Measurements from ENCODE around the gene KLF16. TPM values are rescaled to one million over a fixed set of nuclear protein-coding genes. Genes with fewer than 3 reads are reported as not detected.
"Not testable (repeated sequence)": the region's sequence is repeated elsewhere in the genome, so short reads cannot be mapped to it uniquely, and the experiment has no call there.

The KLF16 gene
- total and polyA plus RNA-seq, 5 donors = 4.5 to 11.1 (median 7.1) TPM

GRCh38 chr19:1905110-1905862 lies 41.9 kb upstream of the KLF16 start, which contains the start of the genes ADAT3 and SCAMP4:
ADAT3 (plus strand) TSS chr19:1905399; CDS start chr19:1912048, 6,649 bp downstream.
SCAMP4 (plus strand) TSS chr19:1905399; CDS start chr19:1915020, 9,621 bp downstream.
- WGBS = under 1% methylated on average over 92 of the region's 92 CpGs
- DNase-seq = peak; percentile 100
- ATAC-seq = peak; percentile 97 to 98
- Histone ChIP-seq H3K4me3 (ENCODE audit: low read length) (peak within 1 kb of the TSS; percentile 73), H3K9me3 (ENCODE audit: control insufficient read depth, low read length) (no peaks in the 10 kb centered on the region), H3K27me3 (ENCODE audit: control insufficient read depth, insufficient read depth) (no peaks in the 10 kb centered on the region), H3K4me1 (ENCODE audit: control insufficient read depth, insufficient read depth, low read length) (no peaks in the 10 kb centered on the region), H3K27ac (ENCODE audit: low read length) (peak within 1 kb of the TSS; percentile 48)
- intact Hi-C loops (cut with DNase I) = no loop called here

GRCh38 chr19:1904860-1905109 lies 41.4 kb upstream of the KLF16 start:
- peak overlapping the region; percentile 19 for H3K27ac ChIP-seq (ENCODE audit: low read length)
- H3K4me3 ChIP-seq (ENCODE audit: low read length) = no peak overlapping the region
- H3K4me1 ChIP-seq (ENCODE audit: control insufficient read depth, insufficient read depth, low read length) = no peaks in the 10 kb centered on the region
- no peak for ATAC-seq
- H3K27me3 ChIP-seq (ENCODE audit: control insufficient read depth, insufficient read depth) = no peaks in the 10 kb centered on the region
- no peak for DNase-seq
- intact Hi-C loops (cut with DNase I) = no loop called here
- WGBS = 43% methylated on average over 8 of the region's 8 CpGs
- no peaks in the 10 kb centered on the region for H3K9me3 ChIP-seq (ENCODE audit: control insufficient read depth, low read length)

GRCh38 chr19:1902923-1903322 lies 39.5 kb upstream of the KLF16 start:
- Histone ChIP-seq H3K4me3 (ENCODE audit: low read length) (no peak overlapping the region), H3K27ac (ENCODE audit: low read length) (no peak overlapping the region), H3K9me3 (ENCODE audit: control insufficient read depth, low read length) (no peaks in the 10 kb centered on the region), H3K27me3 (ENCODE audit: control insufficient read depth, insufficient read depth) (no peaks in the 10 kb centered on the region), H3K4me1 (ENCODE audit: control insufficient read depth, insufficient read depth, low read length) (no peaks in the 10 kb centered on the region)
- ATAC-seq (no peak), DNase-seq (no peak)
- intact Hi-C loops (cut with DNase I) = no loop called here
- 77% methylated on average over 6 of the region's 6 CpGs for WGBS

GRCh38 chr19:1901940-1902404 lies 38.6 kb upstream of the KLF16 start:
- no peaks in the 10 kb centered on the region for H3K9me3 ChIP-seq (ENCODE audit: control insufficient read depth, low read length)
- no peaks in the 10 kb centered on the region for H3K4me1 ChIP-seq (ENCODE audit: control insufficient read depth, insufficient read depth, low read length)
- intact Hi-C loops (cut with DNase I) = no loop called here
- no peaks in the 10 kb centered on the region for H3K27me3 ChIP-seq (ENCODE audit: control insufficient read depth, insufficient read depth)
- no peak for ATAC-seq
- H3K4me3 ChIP-seq (ENCODE audit: low read length) = no peak overlapping the region
- no peak overlapping the region for H3K27ac ChIP-seq (ENCODE audit: low read length)
- 78% methylated on average over 16 of the region's 16 CpGs for WGBS
- peak; percentile 41 to 82 (median 68) for DNase-seq

- no peak for DNase-seq
- Histone ChIP-seq H3K27ac (ENCODE audit: low read length) (no peak overlapping the region), H3K4me3 (ENCODE audit: low read length) (no peak overlapping the region), H3K4me1 (ENCODE audit: control insufficient read depth, insufficient read depth, low read length) (no peaks in the 10 kb centered on the region), H3K9me3 (ENCODE audit: control insufficient read depth, low read length) (no peaks in the 10 kb centered on the region), H3K27me3 (ENCODE audit: control insufficient read depth, insufficient read depth) (no peaks in the 10 kb centered on the region)
- 87% methylated on average over 13 of the region's 13 CpGs for WGBS
- no peak for ATAC-seq
- intact Hi-C loops (cut with DNase I) = no loop called here
These were observed 33.1 kb upstream of the KLF16 start for GRCh38 chr19:1896508-1896907.

- 86% methylated on average over 17 of the region's 17 CpGs for WGBS
- Histone ChIP-seq H3K27me3 (ENCODE audit: control insufficient read depth, insufficient read depth) (no peaks in the 10 kb centered on the region), H3K4me1 (ENCODE audit: control insufficient read depth, insufficient read depth, low read length) (no peaks in the 10 kb centered on the region), H3K27ac (ENCODE audit: low read length) (no peak overlapping the region), H3K9me3 (ENCODE audit: control insufficient read depth, low read length) (no peaks in the 10 kb centered on the region), H3K4me3 (ENCODE audit: low read length) (no peak overlapping the region)
- no peak for ATAC-seq
- intact Hi-C loops (cut with DNase I) = no loop called here
- DNase-seq = no peak
These were observed 30.4 kb upstream of the KLF16 start for GRCh38 chr19:1893791-1894190.

GRCh38 chr19:1889907-1890306 lies 26.5 kb upstream of the KLF16 start:
- H3K9me3 ChIP-seq (ENCODE audit: control insufficient read depth, low read length) = no peaks in the 10 kb centered on the region
- ATAC-seq = no peak
- no peaks in the 10 kb centered on the region for H3K27me3 ChIP-seq (ENCODE audit: control insufficient read depth, insufficient read depth)
- H3K4me1 ChIP-seq (ENCODE audit: control insufficient read depth, insufficient read depth, low read length) = no peaks in the 10 kb centered on the region
- intact Hi-C loops (cut with DNase I) = no loop called here
- no peak overlapping the region for H3K27ac ChIP-seq (ENCODE audit: low read length)
- no peak for DNase-seq
- 98% methylated on average over 1 of the region's 1 CpG for WGBS
- H3K4me3 ChIP-seq (ENCODE audit: low read length) = no peak overlapping the region

- 88% methylated on average over 5 of the region's 5 CpGs for WGBS
- Histone ChIP-seq H3K4me1 (ENCODE audit: control insufficient read depth, insufficient read depth, low read length) (no peaks in the 10 kb centered on the region), H3K4me3 (ENCODE audit: low read length) (no peak overlapping the region), H3K27ac (ENCODE audit: low read length) (no peak overlapping the region), H3K27me3 (ENCODE audit: control insufficient read depth, insufficient read depth) (no peaks in the 10 kb centered on the region), H3K9me3 (ENCODE audit: control insufficient read depth, low read length) (no peaks in the 10 kb centered on the region)
- intact Hi-C loops (cut with DNase I) = no loop called here
- ATAC-seq (no peak), DNase-seq (no peak)
These were observed 25.0 kb upstream of the KLF16 start for GRCh38 chr19:1888385-1888784.

- WGBS = 95% methylated on average over 15 of the region's 15 CpGs
- H3K4me1 ChIP-seq (ENCODE audit: control insufficient read depth, insufficient read depth, low read length); H3K27ac ChIP-seq (ENCODE audit: low read length); H3K9me3 ChIP-seq (ENCODE audit: control insufficient read depth, low read length); intact Hi-C loops (cut with DNase I); H3K27me3 ChIP-seq (ENCODE audit: control insufficient read depth, insufficient read depth); ATAC-seq; H3K4me3 ChIP-seq (ENCODE audit: low read length); DNase-seq: not testable (repeated sequence)
These were observed 23.0 kb upstream of the KLF16 start for GRCh38 chr19:1886360-1886759.

GRCh38 chr19:1885398-1886119 lies 22.2 kb upstream of the KLF16 start, which contains the start of gene ABHD17A:
ABHD17A (minus strand) TSS chr19:1885496; CDS start chr19:1881566, 3,930 bp downstream.
- H3K9me3 ChIP-seq (ENCODE audit: control insufficient read depth, low read length); intact Hi-C loops (cut with DNase I); H3K27me3 ChIP-seq (ENCODE audit: control insufficient read depth, insufficient read depth); H3K4me1 ChIP-seq (ENCODE audit: control insufficient read depth, insufficient read depth, low read length): not testable (repeated sequence)
- ATAC-seq (peak; percentile 93 to 94), DNase-seq (peak; percentile 95 to 99 (median 98))
- Histone ChIP-seq H3K4me3 (ENCODE audit: low read length) (peak within 1 kb of the TSS; percentile 85), H3K27ac (ENCODE audit: low read length) (peak within 1 kb of the TSS; percentile 86)
- WGBS = 19% methylated on average over 46 of the region's 46 CpGs

- intact Hi-C loops (cut with DNase I) = no loop called here
- H3K27ac ChIP-seq (ENCODE audit: low read length) = peak overlapping the region; percentile 86
- peak overlapping the region; percentile 85 for H3K4me3 ChIP-seq (ENCODE audit: low read length)
- DNase-seq (peak in 2 of 3 donors; percentile 71 to 72), ATAC-seq (peak; percentile 0 to 2)
- no peaks in the 10 kb centered on the region for H3K9me3 ChIP-seq (ENCODE audit: control insufficient read depth, low read length)
- no peaks in the 10 kb centered on the region for H3K4me1 ChIP-seq (ENCODE audit: control insufficient read depth, insufficient read depth, low read length)
- H3K27me3 ChIP-seq (ENCODE audit: control insufficient read depth, insufficient read depth) = no peaks in the 10 kb centered on the region
- WGBS = under 1% methylated on average over 56 of the region's 56 CpGs
These were observed 21.4 kb upstream of the KLF16 start for GRCh38 chr19:1884719-1885334.
